Pulmonary artery endothelial cell (primary cell): ENCODE data around the gene CILP2. TPM values are rescaled to one million over a fixed set of nuclear protein-coding genes. Genes with fewer than 3 reads are reported as not detected.

ENCODE experiments used
- DNase-seq: peaks from one replicate; pipeline ENCODE4 v3.0.0-alpha.2; 2011; ENCODE audit warnings: low read depth, low spot score
- total RNA-seq: library from RNA; depleted of rRNA; stranded (reverse); fragments of >200 nt; gene quantifications from 2 replicates; pipeline ENCODE4 v1.2.3, GENCODE V29; 2014

The CILP2 gene
- total RNA-seq, 1 donor from 2014 or later: not detected

DNA sequence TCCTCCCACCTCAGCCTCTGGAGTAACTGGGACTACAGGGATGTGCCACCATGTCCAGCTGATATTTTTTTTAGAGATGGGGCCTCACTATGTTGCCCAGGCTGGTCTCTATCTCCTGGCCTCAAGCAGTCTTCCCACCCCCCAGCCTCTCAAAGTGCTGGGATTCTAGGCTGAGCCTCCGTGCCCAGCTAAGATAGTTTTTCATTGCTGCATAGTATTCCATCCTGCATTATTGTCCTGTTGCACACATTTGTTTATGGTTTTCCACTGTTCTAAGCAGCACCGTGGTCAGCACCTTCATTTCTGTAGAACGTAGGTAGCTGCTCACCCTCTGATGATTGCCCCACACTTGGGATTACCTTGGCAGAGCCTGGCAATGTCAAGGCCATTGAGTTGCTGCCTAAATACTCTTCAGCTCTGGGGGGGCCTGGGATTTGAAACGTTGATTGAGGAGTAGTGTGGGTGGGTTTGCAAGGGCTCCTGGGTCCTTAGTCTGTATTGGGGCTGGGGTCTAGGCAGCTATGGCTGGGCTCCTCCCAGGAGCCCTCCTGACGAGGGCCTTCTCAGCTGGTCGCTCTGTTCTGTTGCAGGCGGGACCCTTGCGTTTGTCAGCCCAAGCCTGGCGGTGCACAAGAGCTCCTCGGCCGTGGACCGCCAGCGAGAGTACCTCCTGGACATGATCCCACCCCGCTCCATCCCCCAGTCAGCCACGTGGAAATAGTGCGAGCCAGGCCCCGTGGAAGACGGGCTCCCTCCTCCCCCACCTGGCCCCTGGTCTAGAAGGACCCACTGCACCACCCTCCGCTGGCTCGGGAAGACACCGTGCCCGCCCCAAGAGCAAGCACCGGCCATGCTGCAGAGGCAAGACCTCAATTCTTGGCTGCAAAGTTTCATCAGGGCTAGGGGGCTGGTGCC, 33.1 kb upstream of the CILP2 start:
- no peak for DNase-seq

DNA sequence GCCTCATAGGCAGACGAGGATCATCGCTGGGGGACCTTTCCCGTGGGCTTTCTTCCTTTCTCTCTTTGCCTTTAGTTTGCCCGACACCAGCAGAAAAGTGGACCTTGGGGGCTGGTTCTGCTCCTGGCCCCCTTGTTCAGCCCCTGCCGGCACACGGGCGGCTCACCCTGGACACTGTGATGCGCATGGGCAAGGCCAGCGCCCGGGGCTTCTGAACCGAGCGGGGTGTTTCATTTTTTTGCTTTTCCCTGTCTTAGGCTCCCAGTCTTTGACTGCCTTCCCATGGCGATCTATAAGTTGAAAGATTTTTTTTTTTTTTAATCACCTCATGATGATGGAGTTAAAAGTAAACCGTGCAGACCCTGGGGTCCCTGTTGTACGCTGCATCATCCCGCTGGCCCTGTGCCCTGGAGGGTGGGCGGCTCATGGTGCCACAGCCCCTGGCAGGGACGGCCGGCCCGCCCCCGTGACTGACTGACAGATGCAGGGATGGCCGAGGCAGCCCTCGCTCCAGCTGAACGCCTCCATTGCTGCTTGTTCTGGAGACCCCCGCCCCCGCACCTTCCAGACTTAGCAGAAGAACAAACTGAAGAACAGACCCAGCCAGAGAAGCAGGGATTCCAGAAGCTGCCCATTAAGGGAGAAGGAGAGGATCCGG, 32.3 kb upstream of the CILP2 start:
- DNase-seq: no peak

- no peak for DNase-seq
Observed at GRCh38 chr19:19506592-19506991, 31.5 kb upstream of the CILP2 start.

- no peak for DNase-seq
Observed at GRCh38 chr19:19507354-19507753, 30.7 kb upstream of the CILP2 start.

GRCh38 chr19:19508217-19508616, 29.8 kb upstream of the CILP2 start:
- no peak for DNase-seq

DNA sequence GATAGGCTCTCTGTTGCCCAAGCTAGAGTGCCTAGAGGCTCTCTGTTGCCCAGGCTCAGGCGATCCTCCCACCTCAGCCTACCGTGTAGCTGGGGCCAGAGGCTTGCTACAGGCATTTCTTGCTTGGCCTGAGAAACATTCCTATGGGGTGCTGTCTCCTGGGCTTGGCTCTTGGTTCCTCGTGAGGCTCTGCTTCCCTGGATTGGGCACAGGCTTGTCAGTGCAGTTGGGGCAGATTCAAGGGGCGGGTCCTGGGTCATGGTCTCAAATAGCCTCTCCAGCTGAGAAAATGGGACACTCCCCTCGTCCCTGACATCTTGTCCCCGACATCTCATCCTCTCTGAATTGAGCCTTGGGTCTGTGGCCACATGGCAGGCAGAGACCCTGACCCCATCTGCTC, 27.6 kb upstream of the CILP2 start:
- no peak for DNase-seq

DNA sequence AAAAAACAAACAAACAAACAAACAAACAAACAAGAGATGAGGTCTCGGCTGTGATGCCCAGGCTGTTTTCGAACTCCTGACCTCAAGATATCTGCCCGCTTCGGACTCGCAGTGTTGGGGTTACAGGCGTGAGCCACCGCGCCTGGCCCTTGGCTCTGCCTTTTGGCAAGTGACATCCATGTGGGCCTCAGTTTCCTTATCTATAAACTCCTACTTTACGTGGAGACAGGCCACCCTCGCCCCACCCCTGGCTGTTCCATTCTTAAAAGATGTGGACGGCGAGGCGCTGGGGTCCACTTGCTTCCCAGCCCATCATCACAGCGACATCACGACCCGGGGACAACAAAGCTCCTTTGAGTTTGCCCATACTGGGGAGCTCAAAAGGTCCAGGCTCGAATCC, 24.4 kb upstream of the CILP2 start:
- no peak for DNase-seq

DNA sequence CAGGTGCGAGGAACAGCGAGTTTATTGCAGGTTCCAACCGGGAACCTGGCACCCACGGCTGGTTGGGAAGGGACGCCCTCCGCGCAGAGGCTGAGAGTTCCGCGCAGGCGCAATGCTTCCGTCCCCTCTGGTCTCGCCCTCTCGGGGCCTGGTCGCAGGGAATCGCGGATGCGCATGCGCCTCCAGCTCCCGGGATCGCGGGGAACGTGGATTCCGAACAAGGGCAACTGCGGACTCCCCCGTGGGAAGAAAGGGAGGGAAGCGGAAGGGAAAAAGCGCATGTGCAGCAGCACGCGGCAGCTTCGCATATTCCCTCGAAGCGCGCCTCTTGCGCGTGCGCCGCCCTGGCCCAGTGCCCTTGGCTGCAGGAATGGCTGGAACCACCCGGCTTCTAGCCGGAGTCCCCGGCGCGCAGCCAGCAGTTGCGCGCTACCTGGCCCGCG, 23.8 kb upstream of the CILP2 start:
- no peak for DNase-seq

DNA sequence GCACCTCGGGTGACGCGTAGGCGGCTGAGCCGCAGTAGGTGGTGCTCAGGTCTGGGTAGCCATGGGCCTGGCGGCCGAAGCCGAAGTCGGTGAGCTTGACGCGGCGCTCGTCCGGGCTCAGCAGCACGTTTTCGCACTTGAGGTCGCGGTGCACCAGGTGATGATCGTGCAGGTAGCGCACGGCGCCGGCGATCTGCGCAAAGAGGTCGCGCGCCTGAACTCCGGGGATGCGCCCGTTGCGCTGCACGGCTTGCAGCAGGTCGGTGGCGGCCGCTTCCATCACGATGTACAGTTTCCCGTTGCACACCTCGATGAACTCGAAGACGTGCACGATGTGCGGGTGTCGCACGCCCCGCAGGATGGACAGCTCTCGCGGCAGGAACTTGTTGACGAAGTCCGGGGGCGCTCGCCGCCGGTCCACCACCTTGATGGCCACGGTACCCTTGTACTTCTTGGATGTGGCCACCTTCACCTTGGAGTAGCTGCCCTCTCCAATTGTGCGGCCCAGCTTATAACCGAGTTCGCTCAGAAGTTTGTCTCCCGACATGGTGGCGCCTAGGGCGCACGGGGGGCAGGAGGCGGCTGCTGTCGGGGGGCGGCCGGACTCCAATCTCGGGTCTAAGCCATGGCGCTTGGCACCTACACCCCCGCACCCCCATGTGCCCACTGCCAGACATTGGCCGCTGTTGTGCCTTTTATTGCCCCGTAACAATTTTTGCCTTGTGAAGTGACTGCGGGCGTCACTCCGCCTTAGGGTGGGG, 23.0 kb upstream of the CILP2 start, which contains the start of gene TSSK6:
TSS of gene TSSK6 (minus strand) at position 668 of the 761 bp plus-strand sequence. CDS start at position 547, 121 bp downstream.
- no peak for DNase-seq

GRCh38 chr19:19515642-19516519, 22.2 kb upstream of the CILP2 start, which contains the start of gene NDUFA13:
Gene NDUFA13 (plus strand): TSS chr19:19516225. CDS start chr19:19516239, 14 bp downstream.
- peak; percentile 65 for DNase-seq

DNA sequence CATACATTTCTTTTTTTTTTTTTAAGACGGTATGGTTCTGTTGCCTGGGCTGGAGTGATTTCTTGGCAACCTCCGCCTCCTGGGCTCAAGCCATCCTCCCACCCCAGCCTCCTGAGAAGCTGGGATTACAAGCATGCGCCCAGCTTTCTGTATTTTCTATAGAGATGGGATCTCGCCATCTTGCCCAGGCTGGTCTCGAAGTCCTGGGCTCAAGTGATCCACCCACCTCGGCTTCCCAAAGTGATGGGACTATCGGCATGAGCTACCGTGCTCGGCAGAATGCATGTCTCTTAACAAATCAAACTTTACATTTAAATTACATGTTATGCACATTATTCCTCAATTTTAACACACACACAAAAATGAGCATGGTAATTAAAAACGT, 20.8 kb upstream of the CILP2 start:
- DNase-seq: no peak

DNA sequence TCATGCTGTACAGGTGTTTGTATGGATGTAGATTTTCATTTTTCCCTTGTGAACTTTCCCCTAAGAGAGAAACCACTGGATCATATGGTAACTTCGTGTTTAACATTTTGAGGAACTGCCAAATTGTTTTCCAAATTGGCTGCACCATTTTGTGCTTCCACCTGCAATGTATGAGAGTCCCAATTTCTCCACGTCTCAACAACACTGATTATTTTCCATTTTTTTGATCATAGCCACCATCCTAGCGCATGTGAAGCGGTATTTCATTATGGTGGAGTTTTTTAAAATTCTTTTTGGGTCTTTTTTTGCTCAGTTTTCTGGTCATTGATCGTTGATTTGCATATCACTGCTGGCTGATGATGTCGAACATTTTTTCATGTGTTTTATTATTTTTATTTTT, 17.1 kb upstream of the CILP2 start:
- no peak for DNase-seq

DNA sequence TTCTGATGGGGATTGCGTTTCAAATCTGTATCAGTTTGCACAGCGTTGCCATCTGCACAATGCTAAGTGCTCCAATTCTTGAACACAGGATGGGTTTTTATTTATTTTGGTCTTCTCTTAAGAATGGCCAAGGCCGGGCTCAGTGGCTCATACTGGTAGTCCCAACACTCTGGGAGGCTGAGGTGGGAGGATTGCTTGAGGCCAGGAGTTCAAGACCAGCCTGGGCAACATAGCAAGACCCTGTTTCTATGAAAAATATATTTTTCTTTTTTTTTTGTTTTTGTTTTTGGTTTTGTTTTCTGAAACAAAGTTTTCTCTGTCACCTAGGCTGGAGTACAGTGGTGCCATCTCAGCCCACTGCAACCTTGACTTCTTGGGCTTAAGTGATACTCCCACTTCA, 14.9 kb upstream of the CILP2 start:
- no peak for DNase-seq

GRCh38 chr19:19524053-19524452, 14.0 kb upstream of the CILP2 start:
- no peak for DNase-seq

DNA sequence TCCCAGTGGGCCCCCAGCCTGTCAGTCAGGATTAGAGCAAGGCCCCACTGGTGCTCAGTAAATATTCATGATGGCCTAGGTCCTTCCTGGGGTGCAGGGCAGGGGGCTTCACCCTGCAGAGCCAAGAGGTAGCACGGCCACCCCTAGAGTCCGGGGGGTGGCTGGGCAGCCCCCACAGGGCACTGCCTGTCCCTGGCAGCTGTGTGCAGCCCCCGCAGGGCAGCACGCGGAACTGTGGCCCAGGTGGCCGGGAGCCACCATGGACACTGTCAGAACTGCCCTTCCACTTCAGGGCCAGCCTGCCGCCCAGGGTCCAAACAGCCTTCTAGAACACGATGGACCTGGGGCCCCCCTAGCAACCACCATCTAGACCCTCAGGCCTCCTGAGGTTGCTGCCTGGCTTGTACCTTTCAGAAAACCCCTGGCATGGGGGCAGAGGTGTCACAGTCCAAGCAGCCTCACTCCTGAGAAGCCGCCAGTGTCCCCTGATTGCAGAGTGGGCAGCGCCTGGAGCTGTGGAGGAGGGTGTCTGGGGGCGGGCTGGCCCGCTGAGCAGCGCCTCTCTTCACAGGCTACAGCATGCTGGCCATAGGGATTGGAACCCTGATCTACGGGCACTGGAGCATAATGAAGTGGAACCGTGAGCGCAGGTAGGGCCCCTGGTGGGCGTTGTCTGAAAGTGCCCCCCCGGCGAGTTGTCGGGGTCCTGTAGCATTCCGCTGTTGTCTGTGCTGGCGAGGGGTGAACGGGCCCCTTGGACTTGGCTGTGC, 12.3 kb upstream of the CILP2 start:
- DNase-seq: no peak

DNA sequence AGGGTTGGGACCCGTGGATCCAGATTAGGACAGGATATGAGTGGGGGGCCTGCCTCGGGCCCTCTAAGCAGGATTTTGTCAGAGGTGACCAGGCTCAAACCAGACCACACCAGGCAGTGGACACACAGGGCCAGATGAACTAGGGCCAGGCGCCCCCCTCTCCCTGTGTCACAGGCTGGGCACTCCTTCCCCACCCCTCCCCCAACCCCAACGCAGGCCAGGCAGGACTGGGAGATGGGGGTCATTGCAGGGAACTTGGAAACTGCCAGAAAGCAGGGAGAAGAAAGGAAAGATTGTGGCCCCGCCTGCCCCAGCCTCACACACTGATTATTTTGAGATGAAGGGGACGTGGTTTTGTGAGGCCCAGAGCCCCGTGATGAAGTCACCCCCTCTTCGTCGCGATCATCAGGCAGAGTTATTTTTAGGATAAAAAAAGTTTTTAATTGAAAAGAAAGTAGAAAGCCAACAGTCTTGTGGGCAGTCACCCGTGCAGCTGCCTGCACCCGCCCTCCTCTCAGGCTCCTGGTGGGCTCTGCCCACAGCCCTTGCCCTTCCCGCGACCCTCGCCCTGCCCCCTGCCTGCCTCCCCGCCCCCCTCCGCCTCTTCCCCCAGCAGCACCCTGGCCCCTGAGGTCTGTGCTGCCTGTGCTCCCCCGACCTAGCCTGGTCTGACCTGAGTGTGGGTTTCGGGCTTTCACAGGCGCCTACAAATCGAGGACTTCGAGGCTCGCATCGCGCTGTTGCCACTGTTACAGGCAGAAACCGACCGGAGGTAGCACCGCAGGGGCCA, 11.3 kb upstream of the CILP2 start:
- DNase-seq: no peak

DNA sequence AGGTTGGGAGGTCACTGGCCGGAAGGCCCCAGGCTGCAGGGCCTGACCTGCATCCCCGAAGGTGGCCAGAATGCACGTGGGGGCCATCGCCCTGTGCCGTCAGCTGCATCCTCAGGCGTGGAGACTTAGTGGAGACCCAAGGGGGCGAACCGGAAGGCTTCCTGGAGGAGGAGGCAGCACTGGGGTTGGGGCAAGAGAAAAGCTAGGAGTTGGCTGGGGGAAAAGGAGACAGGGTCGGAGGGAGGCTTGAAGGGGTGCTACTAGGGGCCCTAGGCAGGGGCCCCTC, 10.8 kb upstream of the CILP2 start:
- DNase-seq: no peak

- DNase-seq: no peak
Observed at GRCh38 chr19:19527674-19528625, 10.1 kb upstream of the CILP2 start.
